HG02759 (cell line): ENCODE results near the gene RPH3AL.
"Not testable (repeated sequence)": the region's sequence is repeated elsewhere in the genome, so short reads cannot be mapped to it uniquely, and the experiment has no call there.

Experiments used
- ATAC-seq: cut with Tn5 transposase; IDR thresholded peaks from one replicate; pipeline ENCODE4 v1.9.1; 2021; ENCODE audit warnings: mild to moderate bottlenecking, moderate library complexity; ENCODE audit not compliant: unreplicated experiment

Gene RPH3AL

DNA sequence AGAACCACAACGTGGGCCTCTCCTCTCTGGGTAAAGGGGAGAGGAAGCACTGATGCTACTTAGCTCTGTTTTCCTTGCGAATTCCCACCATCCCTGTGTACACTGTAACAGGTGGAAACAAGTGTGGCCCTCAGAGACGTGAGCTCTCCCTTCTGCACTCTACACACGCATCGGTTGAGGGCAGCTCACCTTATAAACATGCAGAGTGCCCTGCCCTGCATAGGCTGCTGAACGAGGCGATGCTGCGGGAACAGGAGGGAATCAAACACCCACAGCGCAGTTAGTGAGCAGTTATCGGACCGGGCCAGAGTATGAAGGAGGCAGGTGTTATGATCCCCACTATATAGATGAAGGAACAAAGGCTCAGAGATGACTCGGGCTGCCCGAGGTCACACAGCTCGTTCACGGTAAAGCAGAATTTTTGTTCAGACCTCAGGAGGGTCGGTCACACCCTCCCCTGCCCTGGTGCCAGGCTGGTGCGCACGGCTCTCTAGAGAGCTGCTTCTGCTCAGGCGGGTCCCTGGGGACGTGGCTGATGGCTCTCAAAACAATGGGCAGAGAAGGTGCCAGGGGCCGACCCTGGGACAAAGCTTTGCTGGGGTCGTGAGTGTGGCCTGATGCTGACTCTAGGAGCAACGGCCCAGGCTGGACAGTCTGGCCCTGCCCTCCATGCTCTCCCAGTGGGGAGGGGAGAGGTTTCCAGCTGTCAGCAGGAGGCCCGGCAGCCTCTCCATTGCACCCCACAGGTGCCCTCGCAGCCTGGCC, 68.5 kb downstream of the RPH3AL start:
- no peak for ATAC-seq

DNA sequence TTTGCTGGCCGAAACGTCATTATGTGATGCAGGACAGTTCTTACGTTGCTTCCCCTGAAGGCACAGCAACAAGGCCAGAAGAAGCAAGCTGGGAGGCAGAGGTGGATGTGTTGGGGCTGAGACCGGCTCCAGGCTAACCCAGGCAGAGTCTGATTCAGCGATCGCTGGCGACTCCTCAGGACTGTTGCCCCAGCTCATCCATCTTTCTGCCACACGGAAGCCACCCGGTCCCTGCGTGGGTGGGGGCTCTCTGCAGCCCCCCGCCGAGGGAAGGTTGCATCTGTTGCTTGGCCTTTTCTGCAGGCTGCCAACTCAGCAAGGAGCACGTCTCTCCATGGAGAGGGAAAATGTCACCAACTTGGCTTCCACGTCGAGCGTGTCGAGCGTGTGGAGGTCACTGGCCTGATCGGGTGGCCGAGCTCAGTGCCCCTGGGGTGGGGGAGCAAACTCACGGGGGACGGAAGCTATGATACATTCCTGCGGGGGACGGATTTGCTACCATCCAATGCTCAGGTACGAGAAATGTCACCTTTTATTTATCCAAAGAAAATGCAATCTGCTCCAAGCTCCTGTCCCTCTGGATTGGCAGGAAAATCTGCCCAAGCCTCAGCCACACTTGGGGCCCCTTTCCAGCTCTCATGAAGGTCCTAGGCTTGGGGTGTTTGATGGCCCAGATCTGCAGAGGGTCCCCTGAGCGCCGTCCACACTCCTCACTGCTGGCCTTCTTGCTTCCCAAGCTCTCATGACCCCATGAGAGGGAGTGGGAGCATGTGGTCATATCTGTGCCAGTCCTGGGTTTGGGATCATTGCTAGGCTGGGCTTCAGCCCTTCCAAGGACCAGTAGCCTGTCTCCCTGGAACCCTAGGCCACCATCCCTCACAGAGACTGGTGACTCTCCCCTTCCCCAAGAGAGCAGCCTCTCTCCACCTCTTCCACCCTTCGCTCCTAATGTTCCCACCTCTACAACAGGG, 69.4 kb downstream of the RPH3AL start:
- ATAC-seq = no peak

DNA sequence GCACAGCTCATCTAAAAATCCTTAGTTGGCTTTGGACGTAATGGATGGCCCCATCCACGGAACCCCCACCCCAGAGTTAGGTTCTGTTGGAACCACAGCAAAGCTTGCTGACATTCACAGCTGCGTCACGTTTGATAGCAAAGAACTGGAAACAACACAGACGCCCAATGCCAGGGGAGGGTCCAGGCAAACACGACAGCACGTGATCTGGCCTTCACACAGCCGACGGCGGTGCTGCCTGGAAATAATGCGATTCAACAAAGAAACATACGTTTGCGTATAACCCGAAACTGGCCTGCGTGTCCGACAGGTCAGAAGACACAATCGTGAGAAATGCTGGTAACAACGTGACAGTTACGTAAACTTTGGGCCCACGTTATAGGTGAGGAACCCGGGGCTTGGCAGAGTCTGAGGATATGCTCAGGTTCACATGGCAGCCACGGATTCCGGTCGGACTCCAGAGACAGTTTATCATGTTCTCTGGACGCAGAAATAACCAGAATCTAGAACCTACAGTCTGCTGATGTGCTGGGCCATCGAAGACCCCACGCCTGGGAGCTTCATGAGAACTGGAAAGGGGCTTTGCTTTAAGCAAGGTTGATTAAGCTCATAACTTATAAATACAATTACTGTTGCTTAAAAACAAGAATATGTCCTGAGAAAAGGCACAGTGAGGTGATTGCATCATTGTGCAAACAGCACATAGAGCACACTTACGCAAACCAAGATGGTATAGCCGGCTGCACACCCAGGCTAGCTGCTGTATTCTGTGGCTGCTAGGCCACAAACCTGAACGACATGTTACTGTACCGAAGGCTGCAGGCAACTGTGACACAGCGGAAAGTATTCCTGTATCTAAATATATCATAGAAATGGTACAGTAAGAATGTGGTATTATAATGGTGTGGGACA, 70.4 kb downstream of the RPH3AL start:
- ATAC-seq = no peak

DNA sequence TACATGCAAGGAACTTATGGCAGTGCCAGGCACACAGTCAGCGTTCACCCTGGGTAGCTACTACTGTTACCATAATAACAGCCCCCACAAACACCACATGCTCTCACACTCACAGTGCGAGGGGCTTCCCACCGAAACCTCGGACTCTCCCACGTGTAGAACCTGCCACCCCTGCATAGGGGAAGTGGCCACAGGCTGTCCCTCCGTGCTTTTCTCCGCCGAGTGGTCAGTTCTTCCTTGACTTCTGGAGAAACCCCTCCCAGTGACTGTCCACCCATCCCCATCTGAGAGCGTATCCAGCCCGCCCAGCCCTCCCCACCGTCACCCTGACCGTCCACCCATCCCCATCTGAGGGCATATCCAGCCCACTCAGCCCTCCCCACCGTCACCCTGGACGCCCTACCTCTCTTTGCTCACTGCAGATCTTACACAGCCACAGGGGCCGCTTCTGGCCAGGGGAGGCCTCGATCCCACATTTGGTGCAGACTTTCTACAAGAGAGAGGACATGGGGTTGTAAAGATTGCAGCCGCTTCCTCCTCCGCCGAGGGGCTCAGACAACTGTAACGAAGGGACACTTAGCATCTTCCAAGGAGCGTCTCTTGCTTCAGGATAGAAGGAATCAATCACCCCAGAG, 71.1 kb downstream of the RPH3AL start:
- ATAC-seq = no peak

DNA sequence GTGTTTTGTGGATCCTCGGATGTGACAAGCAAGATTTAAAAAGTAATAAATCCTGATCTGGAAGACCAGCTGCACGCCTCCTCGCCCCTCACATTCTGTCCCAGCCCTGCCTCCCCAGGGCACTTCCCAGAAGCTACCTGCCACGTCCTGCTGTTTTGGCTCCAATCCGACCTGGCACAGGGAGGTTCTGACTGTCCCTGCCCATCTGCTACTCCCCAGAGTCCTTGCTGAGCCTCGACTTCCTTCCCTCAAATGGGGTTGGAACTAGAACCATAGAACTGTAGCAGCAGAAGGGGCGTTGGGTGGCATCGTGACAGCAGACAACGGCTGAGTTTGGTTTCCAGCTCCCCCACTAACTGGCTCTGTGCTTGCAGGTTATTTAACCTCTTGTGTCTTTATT, 71.7 kb downstream of the RPH3AL start:
- ATAC-seq = no peak

DNA sequence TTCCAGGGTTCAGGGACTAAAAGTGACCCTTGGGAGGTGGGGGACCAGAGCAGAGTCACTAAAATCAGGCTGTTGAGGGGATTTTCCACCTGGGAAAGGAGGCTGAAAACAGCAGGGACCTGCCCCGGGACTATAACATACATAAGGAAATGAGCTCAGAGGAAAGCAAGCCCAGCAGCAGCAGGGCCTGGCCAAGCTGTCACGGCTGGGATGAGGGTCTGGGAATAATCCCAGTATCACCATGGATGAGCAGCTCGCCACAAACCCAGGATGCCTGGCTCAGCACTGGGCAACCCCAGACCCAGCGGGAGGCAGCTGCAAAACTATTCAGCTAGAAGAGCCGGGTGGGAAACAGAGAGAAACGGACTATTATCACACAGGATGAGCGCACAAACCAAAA, 72.4 kb downstream of the RPH3AL start:
- no peak for ATAC-seq

DNA sequence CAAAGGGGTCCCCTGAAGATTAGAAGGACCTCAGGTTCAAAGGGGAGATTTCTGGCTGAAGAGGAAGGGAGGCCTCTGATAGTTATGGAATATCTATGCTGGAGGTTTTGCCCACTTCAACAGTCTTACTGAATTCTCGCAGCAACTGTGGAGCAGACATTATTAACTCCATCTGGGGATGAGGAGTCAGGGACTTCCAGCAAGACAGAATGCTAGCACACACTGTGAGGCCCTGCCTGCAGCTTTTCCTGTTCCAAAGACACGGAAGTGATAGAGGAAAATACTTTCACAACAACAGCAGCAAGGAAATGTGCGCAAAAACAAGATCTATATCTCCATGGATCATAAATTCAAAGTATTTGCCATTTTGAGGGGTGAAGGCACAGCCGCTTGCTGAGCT, 72.8 kb downstream of the RPH3AL start:
- ATAC-seq = no peak

DNA sequence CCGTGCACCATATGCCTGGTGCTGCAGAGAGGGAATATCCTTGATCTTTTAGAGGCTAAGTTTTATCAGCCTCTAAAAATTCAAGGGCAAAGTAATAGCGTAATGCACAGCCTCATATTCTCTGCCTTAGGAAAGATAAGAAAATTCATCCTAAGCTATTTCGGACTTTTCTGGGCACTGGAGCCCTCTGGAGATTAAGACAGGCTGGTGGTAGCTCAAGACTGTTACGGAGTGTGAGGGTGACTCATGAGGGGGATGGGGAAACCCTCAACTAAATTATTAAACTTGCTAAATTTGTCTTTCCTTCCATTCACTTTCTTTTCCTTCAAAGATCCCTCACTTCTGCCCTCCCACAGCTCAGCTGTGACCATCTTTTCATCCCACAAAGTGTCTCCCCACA, 73.3 kb downstream of the RPH3AL start:
- no peak for ATAC-seq

DNA sequence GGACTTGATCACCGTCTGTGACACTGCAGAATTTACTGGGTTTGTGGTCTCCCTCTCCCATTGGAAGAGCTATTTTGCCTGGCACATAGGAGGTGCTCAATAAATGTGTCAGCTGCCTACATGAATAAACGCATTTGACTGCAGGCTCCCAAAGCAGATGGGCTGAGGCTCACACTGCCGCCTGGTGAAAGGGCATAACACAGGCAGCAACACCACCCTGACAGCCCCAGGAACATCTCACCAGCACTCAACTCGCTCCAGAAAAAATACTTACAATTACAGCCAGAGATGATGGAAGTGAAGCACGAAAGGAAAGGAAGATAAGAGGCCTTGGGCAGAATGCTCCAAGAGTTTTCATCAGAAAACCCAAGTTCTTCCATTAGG, 73.9 kb downstream of the RPH3AL start:
- no peak for ATAC-seq

DNA sequence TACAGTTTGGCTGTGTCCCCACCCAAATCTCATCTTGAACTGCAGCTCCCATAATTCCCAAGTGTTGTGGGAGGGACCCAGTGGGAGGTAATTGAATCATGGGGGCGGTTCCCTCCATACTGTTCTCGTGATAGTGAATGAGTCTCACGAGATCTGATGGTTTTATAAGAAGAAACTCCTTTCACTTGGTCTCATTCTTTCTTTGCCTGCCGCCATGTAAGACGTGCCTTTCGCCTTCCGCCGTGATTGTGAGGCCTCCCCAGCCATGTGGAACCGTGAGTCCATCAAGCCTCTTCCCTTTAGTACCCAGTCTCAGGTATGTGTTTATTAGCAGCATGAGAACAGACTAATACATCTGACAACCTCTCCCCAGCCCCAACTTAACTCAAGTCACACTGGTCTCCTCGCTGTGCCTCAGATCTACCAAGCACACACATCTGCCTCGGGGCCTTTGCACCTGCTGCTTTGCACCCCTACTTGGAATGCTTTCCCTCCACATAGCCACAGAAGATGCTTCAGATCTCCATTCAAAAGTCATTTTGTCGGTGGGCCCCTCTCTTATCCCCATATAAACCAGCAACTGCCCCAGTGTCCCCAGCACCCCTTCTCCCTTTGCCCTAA, 74.4 kb downstream of the RPH3AL start:
- ATAC-seq = no peak

DNA sequence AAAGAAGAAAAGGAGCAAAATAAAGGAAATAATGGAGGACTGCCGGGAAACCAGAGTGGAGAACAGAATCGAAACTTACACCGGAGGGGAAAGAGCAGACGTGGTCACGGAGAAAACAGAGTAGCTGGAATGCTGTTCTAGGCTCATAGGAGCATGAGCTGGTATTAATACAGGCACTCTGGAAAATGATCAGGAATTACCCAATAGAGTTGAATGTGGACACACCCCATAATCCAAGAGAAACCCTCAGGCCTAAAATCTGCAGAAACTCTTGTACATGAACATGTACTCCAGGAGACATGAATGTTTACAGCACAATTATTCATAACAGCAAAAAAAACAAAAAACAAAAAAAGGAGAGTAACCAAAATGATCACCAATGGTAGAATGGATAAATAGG, 77.7 kb downstream of the RPH3AL start:
- no peak for ATAC-seq

DNA sequence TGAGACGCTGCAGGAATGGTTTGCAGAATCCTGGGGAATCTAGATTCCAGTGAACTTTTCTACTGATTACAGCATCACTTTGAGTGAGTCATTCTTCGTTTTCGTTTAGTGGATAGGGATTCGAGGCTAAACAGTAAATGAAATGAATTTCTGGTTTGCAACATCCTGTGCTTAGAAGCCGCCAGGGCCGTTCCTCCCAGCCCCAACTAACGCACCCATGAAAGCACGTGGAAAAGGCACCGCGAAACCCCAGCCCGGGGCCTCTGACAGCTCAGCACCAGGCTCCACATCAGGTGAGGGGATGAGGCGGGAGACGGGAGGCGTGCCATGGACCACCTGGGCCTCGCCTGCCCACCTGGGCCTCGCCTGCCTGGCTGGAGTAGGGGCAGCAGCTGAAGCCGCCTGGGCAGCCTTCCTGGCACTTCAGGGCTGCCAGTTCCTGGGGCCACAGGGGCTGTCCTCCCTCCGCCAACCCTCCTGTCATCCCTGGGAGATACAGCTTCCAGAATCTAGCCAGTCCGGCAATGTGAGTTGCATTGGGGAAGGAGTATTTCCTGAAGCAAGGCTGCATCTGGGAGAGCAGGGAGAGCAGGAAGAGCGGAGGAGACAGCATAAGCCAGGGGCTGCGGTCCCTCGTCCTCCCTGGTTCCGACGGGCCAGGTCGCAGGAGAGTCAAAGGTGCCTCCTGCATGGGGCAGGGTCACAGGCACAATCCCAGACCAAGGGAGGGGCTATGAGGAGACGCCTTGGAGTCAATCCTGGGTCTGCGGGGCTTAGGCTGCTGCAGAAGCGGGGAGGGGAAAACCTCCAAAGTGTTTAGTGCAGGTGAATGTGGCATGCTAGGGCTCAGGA, 78.4 kb downstream of the RPH3AL start:
- no peak for ATAC-seq

DNA sequence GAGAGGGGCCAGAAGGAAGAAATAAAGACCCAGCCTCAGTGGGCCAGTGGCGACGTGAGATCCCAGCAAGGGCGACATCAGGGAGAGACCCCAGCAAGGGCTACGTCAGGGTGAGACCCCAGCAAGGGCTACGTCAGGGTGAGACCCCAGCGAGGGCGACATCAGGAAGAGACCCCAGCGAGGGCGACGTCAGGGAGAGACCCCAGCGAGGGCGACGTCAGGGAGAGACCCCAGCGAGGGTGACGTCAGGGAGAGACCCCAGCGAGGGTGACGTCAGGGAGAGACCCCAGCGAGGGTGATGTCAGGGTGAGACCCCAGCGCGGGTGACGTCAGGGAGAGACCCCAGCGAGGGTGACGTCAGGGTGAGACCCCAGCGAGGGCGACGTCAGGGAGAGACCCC, 79.8 kb downstream of the RPH3AL start:
- ATAC-seq = not testable (repeated sequence)

DNA sequence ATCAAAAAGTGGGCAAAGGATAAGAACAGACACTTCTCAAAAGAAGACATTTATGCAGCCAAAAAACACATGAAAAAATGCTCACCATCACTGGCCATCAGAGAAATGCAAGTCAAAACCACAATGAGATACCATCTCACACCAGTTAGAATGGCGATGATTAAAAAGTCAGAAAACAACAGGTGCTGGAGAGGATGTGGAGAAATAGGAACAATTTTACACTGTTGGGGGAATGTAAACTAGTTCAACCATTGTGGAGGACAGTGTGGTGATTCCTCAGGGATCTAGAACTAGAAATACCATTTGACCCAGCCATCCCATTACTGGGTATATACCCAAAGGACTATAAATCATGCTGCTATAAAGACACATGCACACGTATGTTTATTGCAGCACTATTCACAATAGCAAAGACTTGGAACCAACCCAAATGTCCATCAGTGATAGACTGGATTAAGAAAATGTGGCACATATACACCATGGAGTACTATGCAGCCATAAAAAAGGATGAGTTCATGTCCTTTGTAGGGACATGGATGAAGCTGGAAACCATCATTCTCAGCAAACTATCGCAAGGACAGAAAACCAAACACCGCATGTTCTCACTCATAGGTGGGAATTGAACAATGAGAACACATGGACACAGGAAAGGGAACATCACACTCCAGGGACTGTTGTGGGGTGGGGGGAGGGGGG, 80.5 kb downstream of the RPH3AL start:
- ATAC-seq = not testable (repeated sequence)

DNA sequence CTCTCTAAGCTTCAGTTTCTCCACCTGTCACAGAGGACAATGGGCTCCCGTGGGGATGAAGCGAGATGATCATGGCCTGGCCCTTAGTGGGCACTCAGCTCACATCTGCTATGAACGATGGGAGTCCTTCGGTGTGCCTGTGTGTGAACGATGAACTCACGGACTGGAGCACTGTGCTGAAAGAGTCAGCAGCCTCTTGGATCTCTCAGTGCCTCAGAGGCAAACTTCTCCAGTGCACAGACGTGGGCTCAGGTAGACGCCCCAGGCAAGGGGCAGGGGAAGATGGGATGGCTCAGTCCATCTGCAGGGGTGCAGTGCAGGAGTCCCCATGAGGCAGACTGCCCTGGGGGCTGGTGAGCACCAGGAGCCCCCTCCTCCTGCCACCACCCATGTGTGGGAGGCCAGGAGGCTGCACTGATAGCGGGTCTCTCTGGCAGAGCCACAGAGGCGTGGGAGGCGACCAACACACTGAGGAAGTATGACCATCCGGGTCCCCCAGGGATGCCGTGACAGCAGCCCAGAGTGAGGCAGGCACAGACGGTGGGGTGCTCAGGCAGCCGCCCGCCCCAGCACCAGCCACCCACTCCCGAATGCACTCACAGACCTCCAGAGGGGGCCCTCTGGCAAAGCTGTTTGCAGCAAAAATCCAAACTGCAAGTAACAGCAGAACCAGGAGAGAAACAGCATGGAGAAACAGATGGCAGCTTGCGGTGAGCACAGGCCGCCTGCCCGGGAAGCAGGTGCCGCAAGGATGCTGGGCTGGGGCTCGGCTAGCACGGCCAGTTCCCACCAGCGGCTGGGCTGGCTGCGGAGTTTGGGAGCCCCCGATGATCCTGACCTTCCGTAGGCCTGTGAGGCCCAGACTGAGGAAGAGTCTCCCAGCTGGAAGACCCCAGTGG, 82.7 kb downstream of the RPH3AL start:
- ATAC-seq = no peak

DNA sequence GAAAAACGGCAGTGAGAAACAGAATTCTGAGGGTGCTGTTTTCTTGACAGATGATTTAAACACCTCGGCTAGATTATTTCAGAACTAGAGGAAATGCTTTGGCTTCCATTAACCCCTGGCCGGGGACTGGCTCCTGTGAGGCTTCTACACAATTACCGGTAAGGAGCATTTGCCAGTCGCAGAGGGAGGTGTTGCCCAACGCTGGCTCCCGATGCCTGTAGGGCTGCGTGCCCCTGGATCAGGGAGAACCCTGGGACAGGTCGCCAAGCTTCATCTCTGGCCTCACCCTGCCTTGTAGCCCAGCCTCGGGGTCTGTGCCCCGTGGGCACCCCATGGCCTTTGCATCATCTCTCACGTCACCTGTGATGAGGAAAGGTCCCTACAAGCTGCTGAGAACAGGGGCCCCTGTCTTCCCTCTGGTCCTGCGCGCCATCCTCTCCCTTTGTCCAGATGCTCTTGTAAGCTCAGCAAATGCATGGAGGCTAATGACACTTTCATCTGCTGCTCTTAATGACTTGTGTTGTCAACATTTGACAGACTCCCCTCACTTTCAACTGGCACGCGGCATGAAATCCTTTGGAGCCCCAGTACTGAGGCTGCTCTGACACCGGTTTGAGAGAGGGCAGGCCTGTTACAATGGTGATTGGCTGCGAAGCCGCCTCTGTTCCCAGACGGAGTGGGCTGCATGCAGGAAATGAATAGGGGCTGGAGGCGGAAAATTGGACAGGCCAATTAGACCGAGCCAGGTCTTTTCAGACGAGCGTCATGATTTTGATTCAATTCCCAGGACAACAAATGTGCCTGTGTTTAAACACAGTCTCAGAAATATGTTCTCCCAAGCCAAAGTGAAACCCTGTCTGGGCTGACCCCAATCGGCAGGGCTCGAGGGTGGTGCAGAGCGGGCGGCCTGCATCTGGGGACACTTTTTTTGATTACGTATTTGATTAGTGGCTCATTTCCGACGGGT, 85.6 kb downstream of the RPH3AL start:
- no peak for ATAC-seq
